HG02852 (cell line): ENCODE results near the gene WDR76.

Experiments
- ATAC-seq: cut with Tn5 transposase; IDR thresholded peaks from one replicate; pipeline ENCODE4 v1.9.1; 2021; ENCODE audit warnings: mild to moderate bottlenecking, moderate library complexity; ENCODE audit not compliant: unreplicated experiment

The WDR76 gene

DNA sequence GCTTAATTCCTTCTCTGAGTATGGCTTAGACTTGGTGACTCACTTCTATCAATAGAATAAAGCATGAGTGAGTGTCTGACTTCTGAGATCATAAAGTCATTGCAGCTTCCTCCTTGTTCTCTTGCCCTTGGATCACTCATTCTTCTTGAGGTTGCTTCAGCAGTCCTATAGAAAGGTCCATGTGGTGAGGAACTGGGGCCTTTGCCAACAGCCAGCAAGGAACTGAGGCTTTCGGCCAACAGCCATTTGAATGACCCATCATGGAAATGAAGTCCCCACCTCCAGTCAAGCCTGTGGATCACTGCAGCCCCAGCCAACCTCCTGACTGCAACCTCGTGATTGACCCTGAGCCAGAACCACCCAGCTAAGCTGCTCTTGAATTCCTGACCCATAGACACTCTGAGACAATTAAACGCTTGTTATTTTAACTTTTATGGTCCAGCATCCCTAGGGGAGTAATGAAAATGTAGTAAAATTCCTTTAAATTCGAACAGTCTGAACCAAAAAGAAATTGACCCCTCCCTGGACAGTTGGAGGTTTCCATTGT, 84.5 kb downstream of the WDR76 start:
- ATAC-seq = no peak

DNA sequence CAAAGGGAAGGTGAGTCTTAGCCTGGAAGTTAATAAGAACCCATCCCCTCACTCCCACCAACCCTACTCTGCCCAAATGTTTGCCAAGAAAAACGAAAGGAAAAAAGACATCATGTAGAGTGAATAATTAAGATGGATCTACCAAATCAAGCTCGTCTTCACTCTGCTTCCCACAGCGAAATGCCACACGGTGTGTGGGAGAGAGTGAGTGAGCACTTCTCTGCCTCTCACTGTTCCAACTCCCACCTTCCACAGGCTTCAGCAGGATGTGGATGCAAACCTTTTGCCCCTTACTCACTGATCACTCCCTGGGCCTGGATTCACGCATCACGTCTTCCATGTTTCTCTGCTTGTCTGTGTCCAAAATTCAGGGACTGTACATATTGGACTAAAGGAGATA, 85.4 kb downstream of the WDR76 start:
- ATAC-seq = no peak

DNA sequence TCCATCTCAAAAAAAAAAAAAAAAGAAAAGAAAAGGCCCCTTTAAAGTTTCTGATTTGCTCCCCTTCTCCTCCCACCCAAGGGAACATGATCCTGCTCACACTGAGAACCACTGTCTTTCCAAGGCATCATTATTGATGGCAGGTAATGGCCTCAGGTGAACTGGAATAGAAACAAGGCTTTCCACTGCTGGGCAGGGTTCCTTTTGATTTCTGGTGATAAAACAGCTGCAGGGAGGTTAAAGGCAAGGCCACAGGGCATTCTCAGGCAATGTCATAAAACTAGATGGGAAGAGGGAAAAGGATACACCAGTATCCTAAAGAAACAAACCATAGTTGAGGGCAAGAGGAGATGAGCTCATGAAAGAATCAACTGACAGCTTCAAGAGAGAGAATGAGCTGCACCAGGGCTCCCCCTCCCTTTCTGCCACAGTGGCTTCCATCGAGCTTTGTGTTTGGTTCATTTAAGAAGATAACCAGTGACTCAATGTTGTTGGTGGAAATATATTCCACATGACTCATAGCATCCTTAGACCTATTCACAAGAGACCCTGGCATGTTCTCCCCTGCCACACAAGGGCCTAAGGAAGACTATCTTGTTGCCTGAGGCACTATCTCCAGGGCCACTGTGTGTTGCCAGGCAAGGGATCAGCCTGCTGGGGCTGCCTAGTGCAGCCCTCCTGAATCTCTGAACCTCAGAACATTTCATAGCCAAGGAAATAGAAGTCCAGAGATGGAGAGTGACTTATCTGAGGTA, 86.4 kb downstream of the WDR76 start:
- ATAC-seq = no peak

DNA sequence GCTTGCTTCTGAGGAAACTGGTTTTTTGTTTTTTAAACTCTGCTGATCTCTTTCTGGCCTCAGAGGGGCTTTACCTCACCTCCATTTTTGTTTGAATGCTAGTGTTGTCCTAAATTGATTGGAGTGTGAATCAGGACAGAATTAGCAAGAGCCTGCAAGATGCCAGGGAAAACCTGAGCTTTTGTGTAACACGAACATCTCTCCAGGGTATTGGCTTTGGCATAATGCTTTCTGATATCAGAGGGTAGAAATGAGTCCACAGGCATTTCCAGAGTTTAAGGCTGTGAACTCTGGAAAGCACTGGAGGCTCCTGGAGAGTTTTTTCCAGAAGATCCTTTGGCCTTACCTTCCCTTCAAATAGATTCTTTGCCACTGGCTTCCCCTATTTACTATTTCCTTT, 87.1 kb downstream of the WDR76 start:
- ATAC-seq = no peak

DNA sequence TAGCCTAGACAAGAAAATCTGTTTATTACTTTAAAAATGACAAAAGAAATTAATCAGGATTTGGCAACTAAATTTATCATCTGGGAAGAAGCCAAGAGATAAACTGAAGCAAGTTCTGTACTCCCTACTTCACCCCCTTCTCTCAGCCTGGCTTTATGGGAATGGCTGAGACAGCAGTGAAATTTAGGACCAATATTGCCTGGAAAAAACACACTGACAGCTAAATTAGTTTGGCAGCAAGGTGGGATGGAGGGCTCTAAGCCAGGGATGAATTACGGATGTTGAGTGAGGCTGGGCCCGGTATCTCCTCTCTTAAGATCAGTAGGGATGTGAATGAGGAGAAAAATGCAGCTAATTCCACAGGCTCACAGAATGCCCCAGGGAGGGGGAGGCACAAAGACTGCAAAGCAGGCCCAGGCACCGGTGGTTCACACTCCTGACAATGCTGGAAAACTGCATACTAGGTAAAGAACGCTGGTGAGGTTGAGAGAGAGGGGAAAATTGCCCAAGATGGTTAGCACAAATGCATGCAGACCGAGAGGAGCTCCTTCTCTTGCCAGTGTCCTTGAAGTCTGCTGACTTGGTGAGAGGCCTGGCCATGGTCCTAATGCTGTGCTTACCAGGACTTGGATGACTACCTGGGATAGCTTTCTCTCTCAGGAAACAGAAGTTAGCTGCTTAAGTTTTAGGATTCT, 89.0 kb downstream of the WDR76 start:
- ATAC-seq = no peak

DNA sequence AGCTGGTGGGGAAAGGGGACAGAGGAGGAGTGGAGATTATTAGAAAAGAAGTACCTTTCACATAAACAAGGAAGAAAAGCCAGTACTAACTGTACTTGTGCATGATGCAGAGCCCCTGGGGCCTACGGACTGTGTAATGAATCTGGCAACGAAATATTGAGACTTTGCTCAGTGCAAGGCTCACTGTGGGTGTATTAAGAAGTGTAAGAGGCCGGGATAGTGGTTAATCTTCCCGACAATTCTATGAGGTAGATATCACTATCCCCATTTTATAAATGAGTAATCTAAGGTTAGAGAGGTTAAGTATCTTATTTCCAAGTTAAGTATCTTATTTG, 89.5 kb downstream of the WDR76 start:
- no peak for ATAC-seq
